NT2/D1 (cell line): ENCODE measurements around the gene HS6ST2.

Source experiments
- SUZ12 ChIP-seq: IDR thresholded peaks from 2 replicates; pipeline ENCODE4 v1.6.1; 2011; ENCODE audit not compliant: insufficient read length, insufficient read depth; ENCODE audit errors: extremely low read depth
- ZNF274 ChIP-seq: IDR thresholded peaks from 2 replicates; pipeline ENCODE4 v1.6.1; 2011; ENCODE audit warnings: mild to moderate bottlenecking, low read depth, low read length

GRCh38 chrX:132623300-132623699, 335.1 kb downstream of the HS6ST2 start:
- TF ChIP-seq SUZ12 (no peak), ZNF274 (no peak)
